WTC11 (cell line): Measurements from ENCODE around the gene TDRD1.

Experiments
- ARID4B ChIP-seq: sonication (generic); formaldehyde crosslinking; IDR thresholded peaks from 2 replicates; pipeline ENCODE4 v1.8.0; 2023; ENCODE audit warnings: missing genetic modification reagents, mild to moderate bottlenecking, borderline replicate concordance
- CTCF ChIP-seq: fragments of 200-600 bp; IDR thresholded peaks from 2 replicates; pipeline ENCODE4 v1.8.0; 2022; ENCODE audit warnings: antibody characterized with exemption
- MAX ChIP-seq: sonication (generic); formaldehyde crosslinking; IDR thresholded peaks from 2 replicates; pipeline ENCODE4 v1.8.0; 2022; ENCODE audit warnings: mild to moderate bottlenecking, missing genetic modification reagents
- NR1H2 ChIP-seq: sonication (generic); formaldehyde crosslinking; IDR thresholded peaks from 2 replicates; pipeline ENCODE4 v1.9.0; 2021; ENCODE audit warnings: mild to moderate bottlenecking, moderate library complexity, missing genetic modification reagents
- TEAD4 ChIP-seq: sonication (generic); formaldehyde crosslinking; IDR thresholded peaks from 2 replicates; pipeline ENCODE4 v1.8.0; 2022; ENCODE audit warnings: mild to moderate bottlenecking, missing genetic modification reagents
- ZBTB43 ChIP-seq: sonication (generic); formaldehyde crosslinking; IDR thresholded peaks from 2 replicates; pipeline ENCODE4 v1.8.1; 2023; ENCODE audit warnings: mild to moderate bottlenecking, missing genetic modification reagents
- ZNF121 ChIP-seq: sonication (generic); formaldehyde crosslinking; IDR thresholded peaks from 2 replicates; pipeline ENCODE4 v1.8.0; 2023; ENCODE audit warnings: missing genetic modification reagents
- ZNF138 ChIP-seq: sonication (generic); formaldehyde crosslinking; conservative IDR thresholded peaks from 2 replicates; pipeline ENCODE4 v1.8.1; 2022; ENCODE audit warnings: mild to moderate bottlenecking, moderate library complexity, missing genetic modification reagents

- TF ChIP-seq ZNF121: no peak
- TF ChIP-seq CTCF: no peak
- TF ChIP-seq ARID4B (CRISPR knock-in tag): no peak
- no peak for TF ChIP-seq MAX
- TF ChIP-seq ZBTB43 (CRISPR knock-in tag): no peak
- TF ChIP-seq ZNF138 (CRISPR knock-in tag): no peak
- no peak for TF ChIP-seq TEAD4 (CRISPR knock-in tag)
- TF ChIP-seq NR1H2: no peak
Observed at GRCh38 chr10:114276671-114277070, 97.5 kb downstream of the TDRD1 start.
